Immature natural killer cell (primary cell): ENCODE measurements around the gene CYTH3. TPM values are rescaled to one million over a fixed set of nuclear protein-coding genes. Genes with fewer than 3 reads are reported as not detected.
"Not testable (repeated sequence)": the region's sequence is repeated elsewhere in the genome, so short reads cannot be mapped to it uniquely, and the experiment has no call there.

ENCODE experiments used
- DNase-seq, 3 donors: peaks; one replicate each; pipeline ENCODE4 v3.0.0; 2022; ENCODE audit warnings: mixed read lengths in 1 of 3
- H3K27ac Mint-ChIP-seq, 6 donors: one replicate each; pipeline ENCODE4 v1.8.0; 2020; ENCODE audit warnings: mixed read lengths in 6 of 6, mild to moderate bottlenecking in 5 of 6, inconsistent platforms in 4 of 6, moderate library complexity in 3 of 6
- H3K27me3 Mint-ChIP-seq, 3 donors: one replicate each; pipeline ENCODE4 v1.8.0; 2020 to 2021; ENCODE audit warnings: low read depth in 3 of 3, mild to moderate bottlenecking in 3 of 3, mixed read lengths in 3 of 3, moderate library complexity in 3 of 3, inconsistent platforms in 1 of 3
- H3K36me3 Mint-ChIP-seq, 3 donors: one replicate each; pipeline ENCODE4 v1.8.0; 2020; ENCODE audit warnings: mixed read lengths in 3 of 3, inconsistent platforms in 2 of 3, mild to moderate bottlenecking in 2 of 3
- H3K4me1 Mint-ChIP-seq, 2 donors: one replicate each; pipeline ENCODE4 v1.8.0; 2020; ENCODE audit warnings: inconsistent platforms in 2 of 2, mild to moderate bottlenecking in 2 of 2, mixed read lengths in 2 of 2, moderate library complexity in 1 of 2
- H3K4me3 Mint-ChIP-seq, 5 donors: one replicate each; pipeline ENCODE4 v1.8.0; 2020; ENCODE audit warnings: mild to moderate bottlenecking in 5 of 5, mixed read lengths in 5 of 5, inconsistent platforms in 3 of 5, moderate library complexity in 3 of 5
- H3K9me3 Mint-ChIP-seq, 6 donors: one replicate each; pipeline ENCODE4 v1.8.0; 2020; ENCODE audit warnings: mild to moderate bottlenecking in 6 of 6, mixed read lengths in 6 of 6, inconsistent platforms in 4 of 6, moderate library complexity in 3 of 6
- polyA plus RNA-seq, 3 donors: library from polyadenylated mRNA; unstranded; fragments of 300-500 nt; fragmentation: Illumina TruSeq; gene quantifications; one replicate each; pipeline ENCODE4 v1.2.3, GENCODE V29; 2021

The CYTH3 gene
- polyA plus RNA-seq, 3 donors from 2014 or later, result 1.2 to 19.3 (median 5.8) TPM

DNA sequence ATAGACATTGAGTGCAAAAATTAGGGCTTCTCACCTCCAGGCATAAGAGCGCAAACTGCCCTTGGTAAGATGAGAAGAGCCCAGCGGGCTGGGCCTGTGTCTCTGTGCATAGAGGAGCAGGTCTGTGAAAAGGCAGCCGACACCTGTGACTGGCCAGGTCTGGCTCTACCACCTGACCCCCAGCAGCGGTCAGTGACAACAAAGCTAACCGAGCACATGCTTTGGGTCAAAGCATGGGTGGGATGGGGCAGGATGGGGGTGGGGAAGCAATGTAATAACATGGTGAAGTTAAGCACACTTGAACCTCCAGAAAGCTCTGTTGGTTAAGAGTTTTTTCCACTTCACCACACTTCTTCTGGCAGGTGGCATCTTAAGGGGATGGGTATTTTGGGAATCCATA, 29.3 kb downstream of the CYTH3 start:
- Mint-ChIP-seq H3K4me1 (peaks cover 55 to 65% of the 10 kb centered on the region in 2 donors), H3K36me3 (no peaks in the 10 kb centered on the region), H3K27ac (peak overlapping the region; percentile 70 to 99 (median 92)), H3K9me3 (no peaks in the 10 kb centered on the region), H3K27me3 (peaks cover 0 to 10% (median 2%) of the 10 kb centered on the region in 3 donors), H3K4me3 (peak overlapping the region in 3 of 5 donors; percentile 9 to 39 (median 38))
- no peak for DNase-seq

GRCh38 chr7:6242561-6242960, 29.9 kb downstream of the CYTH3 start:
- DNase-seq, result no peak
- Mint-ChIP-seq H3K36me3 (no peaks in the 10 kb centered on the region), H3K4me1 (peaks cover 60 to 67% of the 10 kb centered on the region in 2 donors), H3K4me3 (peak overlapping the region; percentile 17 to 39 (median 27)), H3K27me3 (peaks cover 0 to 10% (median 2%) of the 10 kb centered on the region in 3 donors), H3K27ac (peak overlapping the region; percentile 87 to 99 (median 94)), H3K9me3 (no peaks in the 10 kb centered on the region)

GRCh38 chr7:6241607-6241973, 30.8 kb downstream of the CYTH3 start:
- no peaks in the 10 kb centered on the region for H3K36me3 Mint-ChIP-seq
- peak overlapping the region; percentile 73 to 88 (median 84) for H3K4me3 Mint-ChIP-seq
- H3K27ac Mint-ChIP-seq, result peak overlapping the region; percentile 87 to 99 (median 94)
- peaks cover 63 to 74% of the 10 kb centered on the region in 2 donors for H3K4me1 Mint-ChIP-seq
- DNase-seq, result peak; percentile 57 to 59 (median 57)
- no peaks in the 10 kb centered on the region for H3K9me3 Mint-ChIP-seq
- peaks cover 0 to 9% (median 2%) of the 10 kb centered on the region in 3 donors for H3K27me3 Mint-ChIP-seq

GRCh38 chr7:6238309-6238925, 34.0 kb downstream of the CYTH3 start:
- peak overlapping the region; percentile 31 to 73 (median 38) for H3K27ac Mint-ChIP-seq
- peak overlapping the region in 2 of 5 donors; percentile 0 to 60 for H3K4me3 Mint-ChIP-seq
- DNase-seq, result no peak
- no peaks in the 10 kb centered on the region for H3K36me3 Mint-ChIP-seq
- H3K4me1 Mint-ChIP-seq, result peaks cover 80 to 87% of the 10 kb centered on the region in 2 donors
- H3K27me3 Mint-ChIP-seq, result peaks cover 0 to 9% (median 2%) of the 10 kb centered on the region in 3 donors
- no peaks in the 10 kb centered on the region for H3K9me3 Mint-ChIP-seq

DNA sequence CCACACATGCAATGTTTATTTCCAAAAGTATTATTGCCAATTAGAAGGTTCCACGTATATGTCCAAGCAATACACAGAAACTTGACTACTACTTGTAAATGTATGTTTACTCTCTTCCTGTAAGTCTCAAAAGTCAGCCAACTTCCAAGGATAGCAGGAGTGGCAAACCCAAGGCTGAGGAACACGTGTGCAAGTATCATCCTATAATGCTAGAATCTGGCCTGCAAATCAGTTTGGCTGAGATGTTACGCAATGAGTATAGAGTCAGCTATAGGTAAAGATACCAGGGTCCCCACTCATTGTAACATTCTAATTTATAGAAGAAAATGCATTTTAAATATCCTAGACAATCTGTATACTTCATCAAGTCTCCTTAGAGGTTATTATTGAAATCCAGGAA, 34.7 kb downstream of the CYTH3 start:
- H3K36me3 Mint-ChIP-seq, result no peaks in the 10 kb centered on the region
- H3K9me3 Mint-ChIP-seq, result no peaks in the 10 kb centered on the region
- peaks cover 0 to 9% (median 2%) of the 10 kb centered on the region in 3 donors for H3K27me3 Mint-ChIP-seq
- H3K4me3 Mint-ChIP-seq, result no peak overlapping the region
- H3K4me1 Mint-ChIP-seq, result peaks cover 79 to 87% of the 10 kb centered on the region in 2 donors
- peak overlapping the region in 1 of 6 donors; percentile 7 for H3K27ac Mint-ChIP-seq
- DNase-seq, result no peak

DNA sequence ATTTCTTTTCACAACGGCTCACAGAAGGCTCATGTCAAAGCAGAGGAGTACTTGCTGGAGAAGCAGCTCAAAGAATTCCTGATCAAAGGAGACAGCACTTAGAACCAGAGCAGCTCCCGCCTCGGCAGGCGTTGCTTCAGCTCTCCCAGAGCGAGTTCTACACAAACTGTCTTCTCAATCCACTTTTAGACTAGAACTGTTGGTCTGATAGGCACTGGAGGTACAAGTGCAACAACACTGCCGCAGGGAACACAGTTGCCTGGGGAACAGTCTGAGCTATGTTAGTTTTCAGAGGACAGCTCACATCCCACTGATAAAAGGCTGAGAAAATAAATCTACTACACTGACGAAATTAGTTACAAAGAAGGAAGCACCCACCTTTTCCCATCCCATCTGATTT, 35.4 kb downstream of the CYTH3 start:
- Mint-ChIP-seq H3K4me1 (peaks cover 79 to 89% of the 10 kb centered on the region in 2 donors), H3K36me3 (no peaks in the 10 kb centered on the region), H3K27me3 (peaks cover 0 to 9% (median 4%) of the 10 kb centered on the region in 3 donors), H3K9me3 (peaks cover 0 to under 1% (median 0%) of the 10 kb centered on the region in 6 donors), H3K27ac (peak overlapping the region in 2 of 6 donors; percentile 19 to 31), H3K4me3 (no peak overlapping the region)
- no peak for DNase-seq

- DNase-seq, result no peak
- H3K27ac Mint-ChIP-seq, result peak overlapping the region in 3 of 6 donors; percentile 31 to 70 (median 60)
- peaks cover 0 to 2% (median 0%) of the 10 kb centered on the region in 6 donors for H3K9me3 Mint-ChIP-seq
- no peaks in the 10 kb centered on the region for H3K36me3 Mint-ChIP-seq
- no peak overlapping the region for H3K4me3 Mint-ChIP-seq
- peaks cover 2 to 6% (median 3%) of the 10 kb centered on the region in 3 donors for H3K27me3 Mint-ChIP-seq
- H3K4me1 Mint-ChIP-seq, result peaks cover 78 to 89% of the 10 kb centered on the region in 2 donors
These were observed 37.2 kb downstream of the CYTH3 start for GRCh38 chr7:6235029-6235871.

DNA sequence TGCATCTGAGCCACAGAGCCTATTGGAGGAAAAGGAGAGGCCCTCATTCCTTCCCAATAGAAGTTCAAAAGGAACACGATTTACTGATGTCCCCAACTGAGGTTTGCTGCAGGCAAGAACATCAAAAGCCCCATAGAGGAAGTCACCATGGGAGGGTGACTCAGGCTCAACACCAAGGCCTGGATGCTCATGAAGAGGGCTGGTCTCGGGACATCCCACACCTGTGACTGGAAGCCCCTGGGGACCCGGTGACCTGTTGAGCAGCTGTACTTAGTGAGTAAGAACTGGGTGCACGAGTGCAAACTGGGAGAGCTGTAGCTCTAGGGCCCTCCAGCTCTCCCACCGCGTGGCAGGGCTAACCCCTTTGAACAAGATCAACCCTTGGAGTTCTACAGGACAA, 38.0 kb downstream of the CYTH3 start:
- H3K27me3 Mint-ChIP-seq, result peaks cover 2 to 6% (median 3%) of the 10 kb centered on the region in 3 donors
- peaks cover 80 to 90% of the 10 kb centered on the region in 2 donors for H3K4me1 Mint-ChIP-seq
- peak overlapping the region in 2 of 6 donors; percentile 37 to 60 for H3K27ac Mint-ChIP-seq
- no peak for DNase-seq
- peaks cover 0 to 2% (median 0%) of the 10 kb centered on the region in 6 donors for H3K9me3 Mint-ChIP-seq
- H3K4me3 Mint-ChIP-seq, result peak overlapping the region in 3 of 5 donors; percentile 12 to 27 (median 16)
- no peaks in the 10 kb centered on the region for H3K36me3 Mint-ChIP-seq

DNA sequence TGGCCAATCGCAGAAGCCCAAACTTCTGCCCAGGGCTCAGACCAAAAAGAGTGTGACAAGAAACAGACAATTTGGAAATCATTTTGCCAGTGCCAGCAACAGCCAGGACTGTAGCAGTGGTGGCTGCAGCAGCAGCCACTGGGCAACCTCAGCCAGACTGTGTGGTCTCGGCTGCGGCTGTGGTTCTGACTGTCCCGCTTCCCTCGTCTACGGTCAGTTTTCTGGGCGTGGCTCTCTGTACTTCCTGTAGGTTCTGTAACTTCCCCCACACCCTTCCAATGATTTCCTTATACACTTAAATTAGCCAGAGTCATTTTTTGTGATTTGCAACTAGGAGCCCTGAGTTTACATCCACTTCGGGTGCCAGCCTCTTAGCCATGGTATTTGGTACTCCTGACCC, 39.9 kb downstream of the CYTH3 start:
- Mint-ChIP-seq H3K4me3 (peak overlapping the region; percentile 61 to 88 (median 80)), H3K27ac (peak overlapping the region; percentile 35 to 77 (median 72)), H3K9me3 (peaks cover 0 to 2% (median 0%) of the 10 kb centered on the region in 6 donors), H3K27me3 (peaks cover 0 to 6% (median 4%) of the 10 kb centered on the region in 3 donors), H3K4me1 (peaks cover 80 to 90% of the 10 kb centered on the region in 2 donors), H3K36me3 (no peaks in the 10 kb centered on the region)
- DNase-seq, result peak; percentile 47 to 54 (median 53)

- peaks cover 0 to 6% (median 4%) of the 10 kb centered on the region in 3 donors for H3K27me3 Mint-ChIP-seq
- DNase-seq, result no peak
- peak overlapping the region; percentile 61 to 88 (median 80) for H3K4me3 Mint-ChIP-seq
- peaks cover 80 to 89% of the 10 kb centered on the region in 2 donors for H3K4me1 Mint-ChIP-seq
- no peaks in the 10 kb centered on the region for H3K36me3 Mint-ChIP-seq
- peak overlapping the region; percentile 35 to 77 (median 72) for H3K27ac Mint-ChIP-seq
- peaks cover 0 to 2% (median 0%) of the 10 kb centered on the region in 6 donors for H3K9me3 Mint-ChIP-seq
These were observed 40.3 kb downstream of the CYTH3 start for GRCh38 chr7:6232116-6232515.

GRCh38 chr7:6231184-6231583, 41.2 kb downstream of the CYTH3 start:
- H3K27ac Mint-ChIP-seq, result peak overlapping the region in 2 of 6 donors; percentile 48 to 76

DNA sequence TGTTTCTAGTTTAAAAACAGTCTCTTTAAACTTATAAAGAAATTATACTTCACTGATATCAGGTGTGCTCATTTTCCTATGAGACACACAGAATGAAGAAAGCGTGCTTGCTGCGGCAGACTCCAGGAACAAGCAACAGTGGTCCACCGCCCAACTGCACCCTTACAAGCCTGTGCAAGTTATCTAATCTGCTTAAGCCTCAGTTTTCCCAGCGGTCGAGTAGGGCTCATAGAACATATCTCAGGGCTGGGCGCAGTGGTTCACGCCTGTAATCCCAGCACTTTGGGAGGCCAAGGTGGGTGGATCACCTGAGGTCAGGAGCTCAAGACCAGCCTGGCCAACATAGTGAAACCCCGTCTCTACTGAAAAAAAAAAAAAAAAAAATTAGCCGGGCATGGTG, 43.1 kb downstream of the CYTH3 start:
- H3K27me3 Mint-ChIP-seq, H3K9me3 Mint-ChIP-seq, H3K36me3 Mint-ChIP-seq, DNase-seq, H3K4me3 Mint-ChIP-seq: not testable (repeated sequence)
- Mint-ChIP-seq H3K4me1 (peaks cover 65 to 75% of the 10 kb centered on the region in 2 donors), H3K27ac (peak overlapping the region in 3 of 6 donors; percentile 16 to 73 (median 63))

More at GRCh38 chr7:6231184-6231583, 41.2 kb downstream of the CYTH3 start:
- Mint-ChIP-seq H3K4me1 (peaks cover 76 to 84% of the 10 kb centered on the region in 2 donors), H3K9me3 (peaks cover 0 to 2% (median 0%) of the 10 kb centered on the region in 6 donors), H3K36me3 (no peaks in the 10 kb centered on the region), H3K4me3 (peak overlapping the region in 3 of 5 donors; percentile 12 to 40 (median 26)), H3K27me3 (peaks cover 0 to 6% (median 4%) of the 10 kb centered on the region in 3 donors)
- DNase-seq, result no peak

- H3K36me3 Mint-ChIP-seq, result no peaks in the 10 kb centered on the region
- H3K9me3 Mint-ChIP-seq, result peaks cover 0 to 2% (median 0%) of the 10 kb centered on the region in 6 donors
- peak overlapping the region in 3 of 6 donors; percentile 36 to 73 (median 63) for H3K27ac Mint-ChIP-seq
- H3K27me3 Mint-ChIP-seq, result peaks cover 0 to 6% (median 4%) of the 10 kb centered on the region in 3 donors
- H3K4me3 Mint-ChIP-seq, result peak overlapping the region; percentile 15 to 70 (median 42)
- peak in 1 of 3 donors; percentile 21 for DNase-seq
- H3K4me1 Mint-ChIP-seq, result peaks cover 60 to 73% of the 10 kb centered on the region in 2 donors
These were observed 43.8 kb downstream of the CYTH3 start for GRCh38 chr7:6228361-6229229.
